OCI-LY1 (cell line): ENCODE measurements around the gene REXO1.

Experiments
- H2AFZ ChIP-seq: fragments of 200-600 bp; sonication (generic), shearing (Covaris generic); 2 replicates; pipeline ENCODE4 v1.6.0; 2014; ENCODE audit warnings: antibody characterized with exemption, mild to moderate bottlenecking, low read length
- H3F3A ChIP-seq: fragments of 200-600 bp; sonication (generic), shearing (Covaris generic); 2 replicates; pipeline ENCODE4 v1.6.0; 2014; ENCODE audit warnings: mild to moderate bottlenecking, antibody characterized with exemption, low read length, moderate library complexity; ENCODE audit not compliant: insufficient read depth
- H3K27ac ChIP-seq: fragments of 200-600 bp; sonication (generic); 2 replicates; pipeline ENCODE4 v1.5.1; 2014; ENCODE audit warnings: low read length, mixed run types, mild to moderate bottlenecking, low read depth; ENCODE audit not compliant: poor library complexity, severe bottlenecking
- H3K27me3 ChIP-seq: fragments of 200-600 bp; sonication (generic); 2 replicates; pipeline ENCODE4 v1.6.0; 2014; ENCODE audit warnings: antibody characterized with exemption, mild to moderate bottlenecking, low read length, moderate library complexity; ENCODE audit not compliant: insufficient read depth
- H3K36me3 ChIP-seq: fragments of 200-600 bp; sonication (generic); 2 replicates; pipeline ENCODE4 v1.6.1; 2014; ENCODE audit warnings: mild to moderate bottlenecking, antibody characterized with exemption, low read length, moderate library complexity, mixed read lengths; ENCODE audit not compliant: insufficient read depth
- H3K4me1 ChIP-seq: fragments of 200-600 bp; sonication (generic); 2 replicates; pipeline ENCODE4 v1.5.1; 2014; ENCODE audit warnings: mild to moderate bottlenecking, low read length, moderate library complexity; ENCODE audit not compliant: insufficient read depth, severe bottlenecking
- H3K4me2 ChIP-seq: fragments of 200-600 bp; sonication (generic), shearing (Covaris generic); 2 replicates; pipeline ENCODE4 v1.6.1; 2014; ENCODE audit warnings: low read length
- H3K4me3 ChIP-seq: fragments of 200-600 bp; sonication (generic); 2 replicates; pipeline ENCODE4 v1.5.1; 2014; ENCODE audit warnings: low read length, low read depth, mild to moderate bottlenecking, mixed read lengths; ENCODE audit not compliant: poor library complexity, severe bottlenecking
- H3K79me2 ChIP-seq: fragments of 200-600 bp; shearing (Covaris generic); 2 replicates; pipeline ENCODE4 v1.6.1; 2016; ENCODE audit warnings: mixed run types, low read length, mixed read lengths; ENCODE audit not compliant: insufficient read depth
- H3K9ac ChIP-seq: fragments of 200-600 bp; sonication (generic), shearing (Covaris generic); 2 replicates; pipeline ENCODE4 v1.6.1; 2014; ENCODE audit warnings: mild to moderate bottlenecking, low read length, mixed read lengths
- H3K9me2 ChIP-seq: fragments of 200-600 bp; sonication (generic), shearing (Covaris generic); 2 replicates; pipeline ENCODE4 v1.6.1; 2014; ENCODE audit warnings: low read depth, mild to moderate bottlenecking, low read length, mixed read lengths
- H3K9me3 ChIP-seq: fragments of 200-600 bp; shearing (Covaris generic); 2 replicates; pipeline ENCODE4 v1.6.1; 2014; ENCODE audit warnings: low read length, mixed read lengths
- H4K20me1 ChIP-seq: fragments of 200-600 bp; sonication (generic), shearing (Covaris generic); 2 replicates; pipeline ENCODE4 v1.6.0; 2016; ENCODE audit warnings: mild to moderate bottlenecking, low read length; ENCODE audit not compliant: insufficient read depth
- CTCF ChIP-seq: fragments of 200-600 bp; sonication (generic), shearing (Covaris generic); IDR thresholded peaks from 2 replicates; pipeline ENCODE4 v1.5.1; 2017; ENCODE audit warnings: mild to moderate bottlenecking, antibody characterized with exemption, low read length, moderate library complexity, mixed read lengths
- EZH2 ChIP-seq: fragments of 200-600 bp; sonication (generic), shearing (Covaris generic); IDR thresholded peaks from 2 replicates; pipeline ENCODE4 v1.8.0; 2017; ENCODE audit warnings: borderline replicate concordance, mixed run types, mild to moderate bottlenecking, antibody characterized with exemption, low read length, moderate library complexity, mixed read lengths

The REXO1 gene

DNA sequence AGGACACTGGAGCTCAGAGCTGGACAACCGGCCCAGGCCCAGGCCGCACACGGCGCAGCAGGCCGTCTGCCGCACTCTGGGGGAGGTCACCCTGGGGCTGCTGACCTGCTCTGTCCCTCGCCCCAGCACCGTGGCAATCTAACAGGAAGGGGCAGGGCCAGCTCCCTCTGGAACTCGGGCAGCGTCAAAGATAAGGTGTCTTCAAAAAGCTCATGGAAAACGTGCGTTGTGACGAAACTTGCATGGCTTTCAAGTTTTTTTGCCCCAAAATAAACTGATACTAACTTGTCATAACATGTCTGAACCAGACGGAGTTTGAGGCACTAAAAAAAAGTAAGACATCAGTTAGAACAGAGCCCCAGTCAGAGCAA lies 24.0 kb downstream of the REXO1 start:
- no peaks in the 10 kb centered on the region for H3K79me2 ChIP-seq
- H3K27me3 ChIP-seq = no peaks in the 10 kb centered on the region
- no peak overlapping the region for H3K4me3 ChIP-seq
- H2AFZ ChIP-seq = no peak overlapping the region
- H3K9me3 ChIP-seq = no peaks in the 10 kb centered on the region
- no peak overlapping the region for H3K9ac ChIP-seq
- peaks cover 67% of the 10 kb centered on the region; the same call in 1 of the 2 replicates for H3K36me3 ChIP-seq
- no peak overlapping the region for H3K4me2 ChIP-seq
- H3K27ac ChIP-seq = no peak overlapping the region
- TF ChIP-seq CTCF = no peak
- TF ChIP-seq EZH2 = no peak
- H3K4me1 ChIP-seq = peaks cover 20% of the 10 kb centered on the region
- no peaks in the 10 kb centered on the region for H3F3A ChIP-seq
- no peaks in the 10 kb centered on the region for H3K9me2 ChIP-seq
- H4K20me1 ChIP-seq = no peaks in the 10 kb centered on the region

GRCh38 chr19:1823539-1824251 lies 24.6 kb downstream of the REXO1 start:
- Histone ChIP-seq H3K9ac (no peak overlapping the region), H3K36me3 (peaks cover 70% of the 10 kb centered on the region; the same call in 1 of the 2 replicates), H3F3A (no peaks in the 10 kb centered on the region), H3K79me2 (no peaks in the 10 kb centered on the region), H3K9me3 (no peaks in the 10 kb centered on the region), H2AFZ (no peak overlapping the region), H3K4me3 (no peak overlapping the region), H3K27ac (no peak overlapping the region), H3K9me2 (no peaks in the 10 kb centered on the region), H3K4me2 (no peak overlapping the region), H3K27me3 (no peaks in the 10 kb centered on the region), H4K20me1 (no peaks in the 10 kb centered on the region), H3K4me1 (peaks cover 20% of the 10 kb centered on the region)
- TF ChIP-seq EZH2 (no peak), CTCF (no peak)

- Histone ChIP-seq H3K4me3 (no peak overlapping the region), H3K36me3 (peaks cover 75% of the 10 kb centered on the region), H2AFZ (no peak overlapping the region), H3K9me2 (no peaks in the 10 kb centered on the region), H4K20me1 (no peaks in the 10 kb centered on the region), H3K4me1 (peaks cover 20% of the 10 kb centered on the region), H3K9me3 (no peaks in the 10 kb centered on the region), H3K27ac (no peak overlapping the region), H3K9ac (no peak overlapping the region), H3K79me2 (no peaks in the 10 kb centered on the region), H3F3A (no peaks in the 10 kb centered on the region), H3K4me2 (no peak overlapping the region), H3K27me3 (no peaks in the 10 kb centered on the region)
- TF ChIP-seq CTCF = no peak
- no peak for TF ChIP-seq EZH2
Observed at GRCh38 chr19:1823020-1823419, 25.3 kb downstream of the REXO1 start.
